Keratinocyte (primary cell): Measurements from ENCODE around the gene COL6A5.
"Not testable (repeated sequence)": the region's sequence is repeated elsewhere in the genome, so short reads cannot be mapped to it uniquely, and the experiment has no call there.

Source experiments
- EZH2 ChIP-seq: IDR thresholded peaks from one replicate; pipeline ENCODE4 v1.6.1; 2012; ENCODE audit warnings: inconsistent platforms, mild to moderate bottlenecking, low read length, moderate library complexity
- TF ChIP-seq, protein P1 (sequence below), 3 experiments: IDR thresholded peaks in 1 of 3; conservative IDR thresholded peaks in 1 of 3; optimal IDR thresholded peaks in 1 of 3; 2 replicates in 2 of 3; 3 replicates in 1 of 3; pipeline versions ENCODE3 to v1.5.1; 2011; ENCODE audit warnings: low read length in 3 of 3, mild to moderate bottlenecking in 3 of 3, moderate library complexity in 2 of 3, control low read depth in 1 of 3, inconsistent platforms in 1 of 3; ENCODE audit not compliant: insufficient read depth in 2 of 3; ENCODE audit errors: extremely low read depth in 1 of 3

DNA sequence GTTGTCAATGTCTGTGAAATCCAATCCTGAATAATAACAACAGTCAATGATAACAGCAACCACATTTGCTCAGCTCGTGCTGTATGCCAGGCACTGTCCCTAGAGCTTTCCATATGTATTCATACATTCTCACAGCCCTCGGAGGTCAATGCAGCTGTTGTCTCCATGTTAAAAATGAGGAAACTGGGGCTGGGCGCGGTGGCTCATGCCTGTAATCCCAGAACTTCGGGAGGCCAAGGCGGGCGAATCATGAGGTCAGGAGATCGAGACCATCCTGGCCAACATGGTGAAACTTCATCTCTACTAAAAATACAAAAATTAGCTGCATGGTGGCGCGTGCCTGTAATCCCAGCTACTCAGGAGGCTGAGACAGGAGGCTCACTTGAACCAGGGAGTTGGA lies 86.6 kb downstream of the COL6A5 start:
- TF ChIP-seq EZH2 = not testable (repeated sequence)
- TF ChIP-seq, protein P1, sequence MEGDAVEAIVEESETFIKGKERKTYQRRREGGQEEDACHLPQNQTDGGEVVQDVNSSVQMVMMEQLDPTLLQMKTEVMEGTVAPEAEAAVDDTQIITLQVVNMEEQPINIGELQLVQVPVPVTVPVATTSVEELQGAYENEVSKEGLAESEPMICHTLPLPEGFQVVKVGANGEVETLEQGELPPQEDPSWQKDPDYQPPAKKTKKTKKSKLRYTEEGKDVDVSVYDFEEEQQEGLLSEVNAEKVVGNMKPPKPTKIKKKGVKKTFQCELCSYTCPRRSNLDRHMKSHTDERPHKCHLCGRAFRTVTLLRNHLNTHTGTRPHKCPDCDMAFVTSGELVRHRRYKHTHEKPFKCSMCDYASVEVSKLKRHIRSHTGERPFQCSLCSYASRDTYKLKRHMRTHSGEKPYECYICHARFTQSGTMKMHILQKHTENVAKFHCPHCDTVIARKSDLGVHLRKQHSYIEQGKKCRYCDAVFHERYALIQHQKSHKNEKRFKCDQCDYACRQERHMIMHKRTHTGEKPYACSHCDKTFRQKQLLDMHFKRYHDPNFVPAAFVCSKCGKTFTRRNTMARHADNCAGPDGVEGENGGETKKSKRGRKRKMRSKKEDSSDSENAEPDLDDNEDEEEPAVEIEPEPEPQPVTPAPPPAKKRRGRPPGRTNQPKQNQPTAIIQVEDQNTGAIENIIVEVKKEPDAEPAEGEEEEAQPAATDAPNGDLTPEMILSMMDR (optimal IDR thresholded peaks at IDR 0.05 in 1 of 3, IDR thresholded peaks at IDR 0.05 in 1 of 3, conservative IDR thresholded peaks at IDR 0.05 in 1 of 3; ENCODE audit: extremely low read depth in 1 of 3, insufficient read depth in 2 of 3, low read length in 3 of 3) = not testable (repeated sequence)
